T-cell (primary cell): ENCODE data around the gene RIT1. TPM values are rescaled to one million over a fixed set of nuclear protein-coding genes. Genes with fewer than 3 reads are reported as not detected.
A peak's percentile ranks its signal among the peaks of the same experiment; 100 is the strongest.

Experiments
- ATAC-seq, 4 experiments: fragments of 200-7000 bp in 3 of 4; fragments of 150-1000 bp in 1 of 4; cut with Tn5 transposase; replicated peaks in 1 of 4; 1 replicate in 3 of 4; 2 replicates in 1 of 4; pipeline ENCODE4 v1.10.0; 2021; ENCODE audit warnings: moderate library complexity in 3 of 4, mild to moderate bottlenecking in 2 of 4, moderate number of reproducible peaks in 1 of 4
- CTCF ChIA-PET, 2 donors: fragments of 300-600 bp; sonication (Branson Sonifier 250); formaldehyde crosslinking; loops; one replicate each; lab custom pipeline; 2022; ENCODE audit warnings: antibody characterized with exemption in 2 of 2; lab: Charles Lee
- POLR2A ChIA-PET, 2 donors: fragments of 300-600 bp; sonication (Branson Sonifier 250); formaldehyde crosslinking; loops; one replicate each; lab custom pipeline; 2022; ENCODE audit warnings: antibody characterized with exemption in 2 of 2; lab: Charles Lee
- DNase-seq, 35 experiments: peaks; one replicate each; pipeline versions ENCODE4 v3.0.0 to v3.0.0-alpha.2; 2013 to 2023
- H3K27ac ChIP-seq: one replicate; pipeline ENCODE4 v1.5.1; 2013; ENCODE audit warnings: low read length
- H3K27me3 ChIP-seq, 2 experiments: replicated peaks in 1 of 2; 1 replicate in 1 of 2; 2 replicates in 1 of 2; pipeline versions ENCODE4 v1.6.1 to v1.7.0; 2013; ENCODE audit warnings: low read length in 1 of 2, mixed read lengths in 1 of 2; ENCODE audit not compliant: control insufficient read depth in 2 of 2, insufficient read depth in 2 of 2; ENCODE audit errors: extremely low read depth in 1 of 2
- H3K36me3 ChIP-seq, 2 donors: 1 replicate in 1 of 2; 2 replicates in 1 of 2; pipeline versions ENCODE4 v1.6.1 to v1.7.0; 2013; ENCODE audit warnings: low read length in 1 of 2; ENCODE audit not compliant: control insufficient read depth in 2 of 2, insufficient read depth in 1 of 2; ENCODE audit errors: extremely low read depth in 1 of 2
- H3K4me1 ChIP-seq, 2 experiments: 1 replicate in 1 of 2; 2 replicates in 1 of 2; pipeline versions ENCODE4 v1.6.1 to v1.7.0; 2013; ENCODE audit warnings: low read length in 2 of 2, mixed read lengths in 1 of 2; ENCODE audit not compliant: insufficient read depth in 2 of 2, control insufficient read depth in 1 of 2; ENCODE audit errors: extremely low read depth in 1 of 2
- H3K4me3 ChIP-seq, 2 donors: 1 replicate in 1 of 2; 2 replicates in 1 of 2; pipeline versions ENCODE4 v1.5.1 to v1.7.0; 2013; ENCODE audit warnings: mild to moderate bottlenecking in 2 of 2, low read length in 1 of 2, moderate library complexity in 1 of 2; ENCODE audit not compliant: control insufficient read depth in 1 of 2; ENCODE audit errors: extremely low read depth in 1 of 2
- H3K9me3 ChIP-seq: 2 replicates; pipeline ENCODE4 v1.7.0; 2013
- H3K27ac Mint-ChIP-seq, 2 donors: one replicate each; pipeline ENCODE4 v1.8.0; 2020 to 2021; ENCODE audit warnings: mild to moderate bottlenecking in 2 of 2, mixed read lengths in 2 of 2
- H3K27me3 Mint-ChIP-seq, 2 donors: one replicate each; pipeline ENCODE4 v1.8.0; 2021 to 2022; ENCODE audit warnings: mixed read lengths in 2 of 2
- H3K36me3 Mint-ChIP-seq: one replicate; pipeline ENCODE4 v1.8.0; 2021; ENCODE audit warnings: mixed read lengths
- H3K4me1 Mint-ChIP-seq, 3 donors: one replicate each; pipeline ENCODE4 v1.8.0; 2020 to 2022; ENCODE audit warnings: mixed read lengths in 3 of 3, mild to moderate bottlenecking in 1 of 3
- H3K4me3 Mint-ChIP-seq, 3 donors: one replicate each; pipeline ENCODE4 v1.8.0; 2020 to 2022; ENCODE audit warnings: mild to moderate bottlenecking in 3 of 3, mixed read lengths in 3 of 3, moderate library complexity in 3 of 3
- H3K9me3 Mint-ChIP-seq, 3 donors: one replicate each; pipeline ENCODE4 v1.8.0; 2020 to 2022; ENCODE audit warnings: mixed read lengths in 3 of 3
- WGBS: methylation state at CpG from one replicate; pipeline ENCODE4 v1.1.5; 2013; ENCODE audit warnings: missing lambda C conversion rate; ENCODE audit not compliant: insufficient coverage; 5-methylcytosine and 5-hydroxymethylcytosine counted together
- total RNA-seq, 35 experiments: library from RNA in 6 of 35; stranded (reverse) in 6 of 35; fragments of 120-200 nt in 1 of 35; gene quantifications; one replicate each; pipeline versions ENCODE4 v1.2.1 to v1.2.4 and lab custom pipeline; 2013 to 2026

RIT1 gene
- total RNA-seq, 5 donors from 2014 or later (not counting 1 experiment from before 2014, with no cell fraction given), result 35.3 to 56.4 (median 39.2) TPM

DNA sequence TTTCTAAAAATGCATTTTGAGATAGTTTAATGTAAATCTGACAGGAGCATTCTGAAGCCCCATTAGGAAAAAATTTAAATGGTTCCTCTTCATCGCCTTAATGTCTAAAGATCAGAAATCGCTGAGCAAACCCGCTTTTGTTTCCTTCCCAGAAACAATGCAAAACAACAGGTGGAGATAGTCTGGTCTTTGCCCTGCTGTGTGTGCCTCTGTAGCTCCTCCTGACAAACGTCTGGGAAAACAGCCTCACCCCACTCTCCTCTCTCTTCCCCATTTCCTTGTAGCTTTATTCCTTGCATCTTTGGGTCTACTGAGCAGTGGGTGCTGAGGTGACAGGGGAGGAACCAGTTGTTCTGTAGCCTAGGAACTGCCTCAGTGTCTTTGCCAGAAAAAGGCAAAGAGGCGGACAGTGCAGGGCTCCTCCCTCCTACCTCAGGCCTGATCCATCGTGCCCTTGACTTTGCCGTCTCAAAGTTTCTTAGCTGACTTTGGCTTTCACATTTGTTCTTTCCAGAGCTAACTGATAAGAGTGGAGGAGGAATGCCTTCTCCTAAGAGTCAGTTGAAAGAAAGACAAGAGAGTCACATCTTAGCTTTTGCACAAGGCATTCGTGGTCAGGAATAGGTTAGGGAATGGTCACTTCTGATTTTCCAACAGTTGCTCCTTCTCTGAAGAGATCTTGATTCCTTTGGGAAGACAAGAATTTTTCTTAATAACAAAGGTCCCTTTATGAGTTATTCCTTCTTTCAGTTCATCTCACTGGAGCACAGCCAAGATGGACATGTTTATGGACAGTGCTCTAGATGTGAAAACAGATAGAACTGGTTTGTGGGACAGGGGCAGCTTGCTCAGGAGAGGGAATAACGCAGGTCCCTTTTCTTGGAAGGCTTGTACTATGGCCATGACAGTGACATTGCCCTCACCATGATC, 26.9 kb downstream of the RIT1 start:
- no peak overlapping the region for H3K27ac Mint-ChIP-seq
- DNase-seq (no peak), ATAC-seq (no peak)
- Histone ChIP-seq H3K27ac (no peak overlapping the region), H3K4me3 (no peak overlapping the region), H3K9me3 (no peaks in the 10 kb centered on the region), H3K36me3 (peaks cover 0 to 23% of the 10 kb centered on the region in 2 donors), H3K4me1 (no peaks in the 10 kb centered on the region), H3K27me3 (no peaks in the 10 kb centered on the region)
- no peaks in the 10 kb centered on the region for H3K9me3 Mint-ChIP-seq
- H3K4me3 Mint-ChIP-seq, result no peak overlapping the region
- H3K27me3 Mint-ChIP-seq, result no peaks in the 10 kb centered on the region
- H3K4me1 Mint-ChIP-seq, result no peaks in the 10 kb centered on the region
- ChIA-PET CTCF (interaction anchor here in 1 of 2 donors (0.6 kb wide), 1 partner anchor 12 kb away, joined by 4 read pairs; no protein-coding TSS in a partner anchor), POLR2A (interaction anchor here in 1 of 2 donors (0.6 kb wide), 1 partner anchor 146 kb away, joined by 14 read pairs; no protein-coding TSS in a partner anchor)
- H3K36me3 Mint-ChIP-seq, result peaks cover 6% of the 10 kb centered on the region
- WGBS, result 100% methylated on average over 3 of the region's 9 CpGs

DNA sequence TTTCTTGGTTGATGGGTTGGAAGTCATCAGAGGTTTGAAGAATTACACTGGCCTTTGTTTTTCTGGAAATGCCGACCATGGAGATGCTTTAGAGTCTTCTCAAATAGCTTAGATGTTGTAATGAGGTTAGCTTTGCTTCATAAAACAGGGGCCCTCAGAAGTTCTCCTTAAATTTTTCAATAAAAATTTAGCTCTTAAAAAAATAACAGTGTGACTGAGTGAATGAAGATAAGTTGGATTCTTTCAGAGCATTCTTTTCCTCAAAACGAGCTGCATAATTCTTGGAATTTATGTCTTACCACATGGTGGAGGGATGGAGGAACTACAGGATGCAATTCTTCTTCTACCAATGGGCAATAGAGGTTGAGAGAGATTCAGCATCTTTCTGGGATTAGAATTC, 28.4 kb downstream of the RIT1 start:
- Histone ChIP-seq H3K27ac (no peak overlapping the region), H3K36me3 (peaks cover 0 to 23% of the 10 kb centered on the region in 2 donors), H3K4me3 (no peak overlapping the region), H3K4me1 (no peaks in the 10 kb centered on the region), H3K9me3 (no peaks in the 10 kb centered on the region), H3K27me3 (no peaks in the 10 kb centered on the region)
- H3K4me1 Mint-ChIP-seq, result no peaks in the 10 kb centered on the region
- H3K36me3 Mint-ChIP-seq, result peaks cover 4% of the 10 kb centered on the region
- ChIA-PET CTCF (interaction anchor here in 1 of 2 donors (0.7 kb wide), 2 partner anchors 9 to 371 kb away, joined by 3 to 4 read pairs; no protein-coding TSS in a partner anchor), POLR2A (no interaction called here)
- DNase-seq (no peak), ATAC-seq (no peak)
- H3K27ac Mint-ChIP-seq, result no peak overlapping the region
- H3K4me3 Mint-ChIP-seq, result no peak overlapping the region
- H3K27me3 Mint-ChIP-seq, result no peaks in the 10 kb centered on the region
- no peaks in the 10 kb centered on the region for H3K9me3 Mint-ChIP-seq
- no CpG with 5 or more reads among the region's 2 CpGs for WGBS

- H3K4me3 Mint-ChIP-seq, result no peak overlapping the region
- no peaks in the 10 kb centered on the region for H3K4me1 ChIP-seq
- no peaks in the 10 kb centered on the region for H3K9me3 Mint-ChIP-seq
- H3K36me3 ChIP-seq, result peaks cover 0 to 23% of the 10 kb centered on the region in 2 donors
- CTCF ChIA-PET, result interaction anchor here in 1 of 2 donors (0.7 kb wide), 1 partner anchor 371 kb away, joined by 3 read pairs; no protein-coding TSS in a partner anchor
- POLR2A ChIA-PET, result no interaction called here
- no peaks in the 10 kb centered on the region for H3K9me3 ChIP-seq
- H3K27me3 ChIP-seq, result no peaks in the 10 kb centered on the region
- H3K27ac ChIP-seq, result no peak overlapping the region
- H3K36me3 Mint-ChIP-seq, result peaks cover 4% of the 10 kb centered on the region
- H3K4me3 ChIP-seq, result no peak overlapping the region
- DNase-seq (no peak), ATAC-seq (no peak)
- no peaks in the 10 kb centered on the region for H3K4me1 Mint-ChIP-seq
- H3K27me3 Mint-ChIP-seq, result no peaks in the 10 kb centered on the region
- no peak overlapping the region for H3K27ac Mint-ChIP-seq
Measured at GRCh38 chr1:155882235-155882634, 28.9 kb downstream of the RIT1 start.

- H3K27ac Mint-ChIP-seq, result no peak overlapping the region
- H3K36me3 Mint-ChIP-seq, result peaks cover 8% of the 10 kb centered on the region
- H3K27me3 Mint-ChIP-seq, result no peaks in the 10 kb centered on the region
- Histone ChIP-seq H3K27me3 (no peaks in the 10 kb centered on the region), H3K4me3 (no peak overlapping the region), H3K4me1 (no peaks in the 10 kb centered on the region), H3K27ac (no peak overlapping the region), H3K9me3 (no peaks in the 10 kb centered on the region), H3K36me3 (peaks cover 0 to 23% of the 10 kb centered on the region in 2 donors)
- CTCF ChIA-PET, result no interaction called here
- POLR2A ChIA-PET, result no interaction called here
- no peaks in the 10 kb centered on the region for H3K9me3 Mint-ChIP-seq
- H3K4me3 Mint-ChIP-seq, result no peak overlapping the region
- H3K4me1 Mint-ChIP-seq, result no peaks in the 10 kb centered on the region
- ATAC-seq (no peak), DNase-seq (no peak)
- WGBS, result no CpG with 5 or more reads among the region's 6 CpGs
Measured at GRCh38 chr1:155880950-155881349, 30.2 kb downstream of the RIT1 start.

DNA sequence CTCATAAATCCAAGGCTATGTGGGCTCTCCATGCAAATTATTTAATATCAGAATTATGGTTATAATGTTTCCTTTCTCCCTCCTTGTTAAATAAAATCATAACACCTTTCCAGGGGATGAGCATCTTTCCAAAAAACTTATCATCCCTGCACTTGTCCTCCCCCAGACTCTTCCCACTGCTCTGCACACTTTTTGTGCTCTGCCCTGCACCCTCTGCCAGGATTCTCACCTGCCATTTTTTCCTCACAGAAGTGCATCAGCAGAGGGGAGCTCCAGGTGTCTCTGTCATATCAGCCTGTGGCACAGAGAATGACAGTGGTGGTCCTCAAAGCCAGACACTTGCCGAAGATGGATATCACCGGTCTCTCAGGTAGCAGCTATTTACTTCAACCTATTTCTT, 30.9 kb downstream of the RIT1 start:
- no peaks in the 10 kb centered on the region for H3K4me1 Mint-ChIP-seq
- Histone ChIP-seq H3K9me3 (no peaks in the 10 kb centered on the region), H3K27me3 (no peaks in the 10 kb centered on the region), H3K27ac (no peak overlapping the region), H3K4me3 (no peak overlapping the region), H3K4me1 (no peaks in the 10 kb centered on the region), H3K36me3 (peaks cover 0 to 23% of the 10 kb centered on the region in 2 donors)
- no peaks in the 10 kb centered on the region for H3K9me3 Mint-ChIP-seq
- WGBS, result 92% methylated on average over 2 of the region's 2 CpGs
- ATAC-seq (no peak), DNase-seq (no peak)
- CTCF ChIA-PET, result no interaction called here
- H3K27me3 Mint-ChIP-seq, result no peaks in the 10 kb centered on the region
- H3K36me3 Mint-ChIP-seq, result peaks cover 8% of the 10 kb centered on the region
- H3K4me3 Mint-ChIP-seq, result no peak overlapping the region
- POLR2A ChIA-PET, result no interaction called here
- peak overlapping the region in 1 of 2 donors; percentile 31 for H3K27ac Mint-ChIP-seq

DNA sequence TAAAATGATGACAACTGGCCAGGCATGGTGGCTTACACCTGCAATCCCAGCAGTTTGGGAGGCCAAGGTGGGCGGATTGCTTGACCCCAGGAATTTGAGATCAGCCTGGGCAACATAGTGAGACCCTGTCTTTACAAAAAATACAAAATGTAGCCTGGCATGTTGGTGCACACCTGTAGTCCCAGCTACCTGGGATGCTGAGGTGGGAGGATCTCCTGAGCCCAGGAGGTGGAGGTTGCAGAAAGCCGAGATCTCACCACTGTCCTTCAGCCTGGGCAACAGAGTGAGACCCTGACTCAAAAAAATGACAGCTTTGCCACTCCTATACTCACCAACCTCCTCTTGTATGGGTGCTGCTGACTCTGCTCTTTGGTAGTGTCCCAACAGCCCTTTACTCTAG, 33.2 kb downstream of the RIT1 start:
- Mint-ChIP-seq H3K4me3 (no peak overlapping the region), H3K4me1 (no peaks in the 10 kb centered on the region), H3K27me3 (no peaks in the 10 kb centered on the region), H3K9me3 (no peaks in the 10 kb centered on the region), H3K27ac (no peak overlapping the region), H3K36me3 (peaks cover 8% of the 10 kb centered on the region)
- 90% methylated on average over 2 of the region's 2 CpGs for WGBS
- ChIA-PET POLR2A (no interaction called here), CTCF (interaction anchor here in 1 of 2 donors (0.6 kb wide), 1 partner anchor 18 kb away, joined by 5 read pairs; the partner anchor contains the start of gene SYT11)
- ATAC-seq, result no peak
- DNase-seq, result no peak
- Histone ChIP-seq H3K4me1 (no peaks in the 10 kb centered on the region), H3K36me3 (peaks cover 0 to 21% of the 10 kb centered on the region in 2 donors), H3K4me3 (no peak overlapping the region), H3K9me3 (no peaks in the 10 kb centered on the region), H3K27me3 (no peaks in the 10 kb centered on the region), H3K27ac (no peak overlapping the region)
